Mesodermal cell (in vitro differentiated cells): ENCODE data around the gene NQO2.
"Not testable (repeated sequence)": the region's sequence is repeated elsewhere in the genome, so short reads cannot be mapped to it uniquely, and the experiment has no call there.

Experiments used
- H3K27ac ChIP-seq: 2 replicates; pipeline ENCODE4 v1.7.0; 2013; ENCODE audit warnings: mild to moderate bottlenecking, low read depth, low read length, moderate library complexity; ENCODE audit not compliant: severe bottlenecking
- H3K36me3 ChIP-seq: 2 replicates; pipeline ENCODE4 v1.7.1; 2013; ENCODE audit warnings: mild to moderate bottlenecking, low read length, moderate library complexity; ENCODE audit not compliant: control insufficient read depth, insufficient read depth
- H3K4me1 ChIP-seq: one replicate; pipeline ENCODE4 v1.7.1; 2013; ENCODE audit warnings: mild to moderate bottlenecking, low read length; ENCODE audit not compliant: insufficient read depth, control insufficient read depth, poor library complexity, severe bottlenecking
- H3K4me3 ChIP-seq: 2 replicates; pipeline ENCODE4 v1.7.0; 2013; ENCODE audit warnings: low read length, control low read depth, mild to moderate bottlenecking; ENCODE audit not compliant: insufficient read depth, poor library complexity, severe bottlenecking; ENCODE audit errors: extremely low read depth
- H3K9me3 ChIP-seq: 2 replicates; pipeline ENCODE4 v1.7.1; 2013; ENCODE audit warnings: mild to moderate bottlenecking, low read length, moderate library complexity; ENCODE audit not compliant: control insufficient read depth
- WGBS, 2 experiments: methylation state at CpG; one replicate each; pipeline ENCODE4 v1.1.5; 2013; ENCODE audit warnings: missing lambda C conversion rate in 2 of 2; ENCODE audit not compliant: insufficient coverage in 2 of 2; 5-methylcytosine and 5-hydroxymethylcytosine counted together

NQO2 gene

GRCh38 chr6:3058957-3059356, 59.3 kb downstream of the NQO2 start:
- H3K36me3 ChIP-seq: no peaks in the 10 kb centered on the region
- H3K27ac ChIP-seq: no peak overlapping the region
- 100% methylated on average over 1 of the region's 2 CpGs; no CpG with 5 or more reads in 1 of the 2 experiments for WGBS, 2 experiments
- peaks cover 5% of the 10 kb centered on the region for H3K4me1 ChIP-seq
- no peak overlapping the region for H3K4me3 ChIP-seq
- no peaks in the 10 kb centered on the region for H3K9me3 ChIP-seq

DNA sequence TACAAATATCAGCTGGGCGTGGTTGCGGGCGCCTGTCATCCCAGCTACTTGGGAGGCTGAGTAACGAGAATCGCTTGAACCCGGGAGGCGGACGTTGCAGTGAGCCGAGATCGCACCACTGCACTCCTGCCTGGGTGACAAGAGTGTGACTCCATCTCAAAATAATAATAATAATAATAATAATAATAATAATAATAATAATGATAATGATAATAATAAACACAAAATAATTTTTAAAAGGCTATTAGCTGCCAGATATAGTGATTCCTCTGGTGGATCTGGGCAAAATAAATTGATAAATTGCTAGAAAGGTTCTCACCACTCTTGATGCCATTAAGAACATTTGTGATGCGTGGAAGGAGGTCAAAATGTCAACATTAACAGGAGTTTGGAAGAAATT, 60.4 kb downstream of the NQO2 start:
- not testable (repeated sequence) for H3K27ac ChIP-seq, H3K36me3 ChIP-seq, H3K9me3 ChIP-seq, H3K4me1 ChIP-seq, H3K4me3 ChIP-seq
- WGBS, 2 experiments: 86 to 94% methylated on average over 4 to 9 of the region's 11 CpGs

GRCh38 chr6:3061501-3061941, 61.8 kb downstream of the NQO2 start:
- H3K27ac ChIP-seq: no peak overlapping the region
- WGBS, 2 experiments: 100% methylated on average over 1 of the region's 5 CpGs; no CpG with 5 or more reads in 1 of the 2 experiments

DNA sequence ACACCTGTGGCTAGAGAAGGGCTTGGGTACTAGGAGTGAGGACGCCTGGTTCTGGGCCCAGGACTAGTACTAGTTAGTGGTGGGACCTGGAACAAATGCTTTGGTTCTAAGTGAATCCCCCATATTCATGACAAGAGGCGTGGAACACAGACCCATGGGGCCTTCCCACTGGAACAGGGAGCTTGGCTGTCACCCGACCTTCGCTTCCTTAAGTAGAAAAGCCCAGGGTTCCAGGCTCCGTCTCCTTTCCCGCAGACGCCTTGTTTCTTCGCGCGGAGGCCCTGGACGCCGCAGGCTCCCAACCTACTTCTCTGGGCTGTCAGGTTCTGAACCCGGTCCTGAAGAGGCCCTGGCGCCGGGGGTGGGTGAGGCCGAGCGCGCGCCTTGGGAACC, 63.6 kb downstream of the NQO2 start:
- 40% methylated on average over 1 of the region's 19 CpGs; no CpG with 5 or more reads in 1 of the 2 experiments for WGBS, 2 experiments
- H3K4me3 ChIP-seq: peak overlapping the region; percentile 73

More at GRCh38 chr6:3061501-3061941, 61.8 kb downstream of the NQO2 start:
- Histone ChIP-seq H3K36me3 (no peaks in the 10 kb centered on the region), H3K4me3 (no peak overlapping the region), H3K4me1 (no peaks in the 10 kb centered on the region), H3K9me3 (no peaks in the 10 kb centered on the region)

DNA sequence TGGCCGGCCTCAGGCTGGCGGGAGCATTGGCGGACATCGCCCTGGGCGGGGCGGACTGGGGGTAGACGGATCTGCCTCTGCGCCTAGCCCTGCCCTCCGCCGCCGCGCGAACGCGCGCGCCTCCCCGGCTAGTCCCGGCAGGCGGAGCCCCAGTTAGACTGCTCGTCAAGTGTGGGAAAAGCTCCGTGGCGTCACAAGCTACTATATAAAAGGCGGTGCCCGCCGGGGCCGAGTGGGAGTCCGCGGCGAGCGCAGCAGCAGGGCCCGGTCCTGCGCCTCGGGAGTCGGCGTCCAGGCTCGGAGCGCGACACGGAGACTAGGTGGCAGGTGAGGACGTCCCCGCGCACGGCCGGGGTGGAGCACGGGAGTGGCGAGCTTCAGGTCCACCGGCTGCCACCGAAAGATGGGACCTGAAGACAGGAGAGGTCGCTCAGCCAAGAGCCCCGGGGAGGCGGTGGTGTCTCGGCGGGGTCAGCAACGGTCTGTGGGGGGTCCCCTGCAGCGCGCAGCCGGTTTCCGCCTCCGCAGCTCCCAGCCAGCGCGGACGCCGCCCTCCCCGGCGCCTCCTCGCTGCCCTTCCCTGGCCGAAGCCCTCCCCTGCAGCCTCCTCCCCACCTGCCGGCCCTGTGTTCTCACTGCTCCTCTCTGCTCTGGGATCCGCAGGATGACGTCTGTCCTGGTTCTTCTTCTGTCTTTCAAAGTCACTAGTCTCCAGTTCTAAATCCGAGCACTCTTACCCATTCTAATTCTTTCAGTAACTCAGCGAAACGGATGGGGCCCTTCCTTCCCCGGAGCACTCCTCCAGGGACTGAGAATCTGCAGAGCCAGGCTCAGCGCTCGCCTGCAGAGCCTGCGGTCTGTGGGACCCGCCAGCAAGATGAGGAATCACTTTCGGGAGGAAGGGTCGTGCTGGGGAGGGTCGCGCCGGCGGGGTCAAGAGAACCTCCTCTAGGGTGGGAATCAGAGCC, 64.3 kb downstream of the NQO2 start:
- Histone ChIP-seq H3K36me3 (no peaks in the 10 kb centered on the region), H3K4me3 (peak overlapping the region; percentile 73), H3K27ac (peak overlapping the region; percentile 10), H3K9me3 (peaks cover 6% of the 10 kb centered on the region), H3K4me1 (no peaks in the 10 kb centered on the region)
- 1% methylated on average over 71 to 74 of the region's 85 CpGs for WGBS, 2 experiments

More for the DNA sequence above, 63.6 kb downstream of the NQO2 start:
- not testable (repeated sequence) for H3K9me3 ChIP-seq, H3K4me1 ChIP-seq, H3K27ac ChIP-seq, H3K36me3 ChIP-seq

GRCh38 chr6:3068329-3069214, 68.9 kb downstream of the NQO2 start, which contains the start of gene RIPK1:
TSS of gene RIPK1 (plus strand) at chr6:3068494. CDS start at chr6:3076824, 8,330 bp downstream.
- Histone ChIP-seq H3K4me1 (no peaks in the 10 kb centered on the region), H3K4me3 (peak within 1 kb of the TSS; percentile 72), H3K36me3 (peaks cover 15% of the 10 kb centered on the region), H3K27ac (peak within 1 kb of the TSS; percentile 93), H3K9me3 (peaks cover 6% of the 10 kb centered on the region)
- 0 to 1% methylated on average over 53 to 80 of the region's 112 CpGs for WGBS, 2 experiments
